ENCODE data around the gene SHF. TPM values are rescaled to one million over a fixed set of nuclear protein-coding genes. Genes with fewer than 3 reads are reported as not detected.
A peak's percentile ranks its signal among the peaks of the same experiment; 100 is the strongest.
"Not testable (repeated sequence)": the region's sequence is repeated elsewhere in the genome, so short reads cannot be mapped to it uniquely, and the experiment has no call there.

The SHF gene
- total RNA-seq, 6 donors from 2014 or later, result 1.4 to 8.0 (median 5.1) TPM

DNA sequence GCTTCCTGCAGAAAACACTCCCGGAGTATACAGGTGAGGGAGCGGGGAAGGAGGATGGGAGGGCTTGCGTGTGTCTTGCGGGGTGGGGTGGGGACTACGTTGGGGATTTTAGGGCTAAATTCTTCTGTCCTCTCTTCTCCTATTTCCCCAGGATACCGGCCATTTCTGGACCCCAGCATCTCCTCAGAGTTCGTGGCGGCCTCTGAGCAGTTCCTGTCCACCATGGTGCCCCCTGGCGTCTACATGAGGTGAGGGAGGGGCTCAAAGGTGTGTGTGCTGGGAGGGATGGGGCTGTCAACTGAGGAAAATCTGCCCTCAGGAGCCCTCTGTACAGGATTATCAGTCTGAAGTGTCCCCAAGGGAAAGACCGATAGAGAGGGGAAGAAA lies 51.4 kb downstream of the SHF start:
- H3K27ac ChIP-seq, result peak overlapping the region in 2 of 4 donors; percentile 31 to 64

GRCh38 chr15:45135705-45136377 lies 51.9 kb downstream of the SHF start:
- not testable (repeated sequence) for H3K9me3 ChIP-seq; H3K4me3 ChIP-seq; DNase-seq; ATAC-seq (ENCODE audit: low FRiP score in 2 of 2); H3K36me3 ChIP-seq
- H3K27me3 ChIP-seq, result peaks cover 0 to 13% (median 6%) of the 10 kb centered on the region in 4 donors
- peak overlapping the region in 2 of 4 donors; percentile 31 to 64 for H3K27ac ChIP-seq
- 27 to 32% methylated on average over 9 to 12 of the region's 37 CpGs for WGBS, 2 donors
- H3K4me1 ChIP-seq, result peaks cover 7 to 54% (median 31%) of the 10 kb centered on the region in 4 donors

More for the DNA sequence above, 51.4 kb downstream of the SHF start:
- no peak overlapping the region for H3K4me3 ChIP-seq
- H3K36me3 ChIP-seq, result peaks cover 0 to 10% (median 4%) of the 10 kb centered on the region in 4 donors
- ATAC-seq (ENCODE audit: low FRiP score in 2 of 2) (no peak), DNase-seq (no peak)
- H3K27me3 ChIP-seq, result peaks cover 0 to 13% (median 6%) of the 10 kb centered on the region in 4 donors
- no peak for TF ChIP-seq EP300 (IDR thresholded peaks at IDR 0.05)
- TF ChIP-seq, protein P1, sequence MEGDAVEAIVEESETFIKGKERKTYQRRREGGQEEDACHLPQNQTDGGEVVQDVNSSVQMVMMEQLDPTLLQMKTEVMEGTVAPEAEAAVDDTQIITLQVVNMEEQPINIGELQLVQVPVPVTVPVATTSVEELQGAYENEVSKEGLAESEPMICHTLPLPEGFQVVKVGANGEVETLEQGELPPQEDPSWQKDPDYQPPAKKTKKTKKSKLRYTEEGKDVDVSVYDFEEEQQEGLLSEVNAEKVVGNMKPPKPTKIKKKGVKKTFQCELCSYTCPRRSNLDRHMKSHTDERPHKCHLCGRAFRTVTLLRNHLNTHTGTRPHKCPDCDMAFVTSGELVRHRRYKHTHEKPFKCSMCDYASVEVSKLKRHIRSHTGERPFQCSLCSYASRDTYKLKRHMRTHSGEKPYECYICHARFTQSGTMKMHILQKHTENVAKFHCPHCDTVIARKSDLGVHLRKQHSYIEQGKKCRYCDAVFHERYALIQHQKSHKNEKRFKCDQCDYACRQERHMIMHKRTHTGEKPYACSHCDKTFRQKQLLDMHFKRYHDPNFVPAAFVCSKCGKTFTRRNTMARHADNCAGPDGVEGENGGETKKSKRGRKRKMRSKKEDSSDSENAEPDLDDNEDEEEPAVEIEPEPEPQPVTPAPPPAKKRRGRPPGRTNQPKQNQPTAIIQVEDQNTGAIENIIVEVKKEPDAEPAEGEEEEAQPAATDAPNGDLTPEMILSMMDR (IDR thresholded peaks at IDR 0.05), result no peak
- no peak for TF ChIP-seq POLR2AphosphoS5 (IDR thresholded peaks at IDR 0.05)
- TF ChIP-seq POLR2A (IDR thresholded peaks at IDR 0.05), result no peak
- H3K9me3 ChIP-seq, result no peaks in the 10 kb centered on the region
- H3K4me1 ChIP-seq, result peaks cover 7 to 58% (median 31%) of the 10 kb centered on the region in 4 donors
- WGBS, 2 donors, result 31 to 41% methylated on average over 8 to 10 of the region's 10 CpGs

DNA sequence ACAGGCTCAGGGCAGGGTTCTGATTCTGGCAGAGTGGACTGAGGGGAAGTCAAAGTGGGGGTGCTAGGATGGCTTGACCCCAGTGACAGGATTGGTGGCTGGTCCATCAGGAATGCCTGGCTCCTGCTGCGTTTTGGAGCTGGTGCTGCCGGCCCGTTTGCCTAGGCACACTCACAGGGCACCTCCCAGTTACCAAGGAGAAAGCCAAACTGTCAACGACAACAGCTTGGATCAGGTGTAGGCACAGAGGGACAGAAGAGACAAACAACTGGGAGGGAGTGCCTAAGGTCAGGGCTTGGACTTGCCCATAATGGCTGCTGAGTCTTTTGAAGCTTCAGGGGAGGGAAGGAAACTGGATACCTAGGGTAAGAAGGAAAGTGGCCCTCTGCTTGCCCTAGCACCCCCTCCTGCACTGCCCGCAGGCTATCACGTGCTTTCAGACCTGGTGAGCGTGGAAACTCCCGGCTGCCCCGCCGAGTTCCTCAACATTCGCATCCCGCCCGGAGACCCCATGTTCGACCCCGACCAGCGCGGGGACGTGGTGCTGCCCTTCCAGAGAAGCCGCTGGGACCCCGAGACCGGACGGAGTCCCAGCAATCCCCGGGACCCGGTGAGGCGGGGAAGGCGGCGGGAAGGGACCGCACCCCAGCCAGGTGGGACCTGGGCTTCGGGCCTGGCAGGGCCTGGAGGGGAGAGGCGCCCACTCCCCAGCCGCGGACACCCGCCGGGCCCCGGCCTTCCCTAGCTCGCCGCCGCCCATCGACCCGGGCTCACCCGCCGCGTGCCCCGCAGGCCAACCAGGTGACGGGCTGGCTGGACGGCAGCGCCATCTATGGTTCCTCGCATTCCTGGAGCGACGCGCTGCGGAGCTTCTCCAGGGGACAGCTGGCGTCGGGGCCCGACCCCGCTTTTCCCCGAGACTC lies 52.8 kb downstream of the SHF start:
- Histone ChIP-seq H3K4me3 (peak overlapping the region in 2 of 4 donors; percentile 20 to 34), H3K27me3 (peaks cover 0 to 16% (median 7%) of the 10 kb centered on the region in 4 donors), H3K36me3 (no peaks in the 10 kb centered on the region), H3K27ac (peak overlapping the region in 3 of 4 donors; percentile 18 to 91 (median 60)), H3K4me1 (peaks cover 7 to 45% (median 31%) of the 10 kb centered on the region in 4 donors), H3K9me3 (no peaks in the 10 kb centered on the region)
- peak; percentile 56 to 86 for DNase-seq
- TF ChIP-seq POLR2A (IDR thresholded peaks at IDR 0.05), result peak in 1 of 4 donors; percentile 33
- no peak for TF ChIP-seq POLR2AphosphoS5 (IDR thresholded peaks at IDR 0.05)
- 11 to 21% methylated on average over 3 to 22 of the region's 57 CpGs for WGBS, 2 donors
- peak in 1 of 2 donors; percentile 39 for ATAC-seq (ENCODE audit: low FRiP score in 2 of 2)

DNA sequence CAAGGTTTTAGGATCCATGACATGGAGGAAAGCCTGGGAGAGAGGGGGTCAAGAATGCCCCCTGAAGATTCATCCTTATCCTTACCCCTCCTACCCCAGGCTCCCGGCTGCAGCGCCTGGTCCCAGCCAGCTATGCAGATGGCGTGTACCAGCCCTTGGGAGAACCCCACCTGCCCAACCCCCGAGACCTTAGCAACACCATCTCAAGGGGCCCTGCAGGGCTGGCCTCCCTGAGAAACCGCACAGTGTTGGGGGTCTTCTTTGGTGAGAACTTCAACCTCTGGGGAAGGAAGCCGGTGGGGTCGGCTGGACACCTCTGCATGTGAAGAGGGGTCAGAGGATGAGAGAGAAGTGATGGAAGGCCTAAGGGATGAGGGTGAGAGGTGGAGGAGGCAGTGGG lies 53.7 kb downstream of the SHF start:
- DNase-seq, result peak in 1 of 2 donors; percentile 32
- peaks cover 0 to 24% (median 11%) of the 10 kb centered on the region in 4 donors for H3K27me3 ChIP-seq
- 89% methylated on average over 6 to 7 of the region's 7 CpGs for whole genome bisulfite sequencing, 2 donors
- no peak for ATAC-seq (ENCODE audit: low FRiP score in 2 of 2)
- H3K36me3 ChIP-seq, result no peaks in the 10 kb centered on the region
- H3K27ac ChIP-seq, result peak overlapping the region in 2 of 4 donors; percentile 60 to 91
- TF ChIP-seq POLR2AphosphoS5 (IDR thresholded peaks at IDR 0.05), result no peak
- peaks cover 10 to 51% (median 32%) of the 10 kb centered on the region in 4 donors for H3K4me1 ChIP-seq
- no peaks in the 10 kb centered on the region for H3K9me3 ChIP-seq
- peak overlapping the region in 2 of 4 donors; percentile 6 to 34 for H3K4me3 ChIP-seq

- 59 to 66% methylated on average over 5 of the region's 5 CpGs for WGBS, 2 donors
- H3K36me3 ChIP-seq, result no peaks in the 10 kb centered on the region
- ATAC-seq (ENCODE audit: low FRiP score in 2 of 2) (no peak), DNase-seq (peak in 1 of 2 donors; percentile 71)
- H3K9me3 ChIP-seq, result no peaks in the 10 kb centered on the region
- H3K4me1 ChIP-seq, result peaks cover 10 to 51% (median 30%) of the 10 kb centered on the region in 4 donors
- no peak for TF ChIP-seq POLR2AphosphoS5 (IDR thresholded peaks at IDR 0.05)
- TF ChIP-seq EP300 (IDR thresholded peaks at IDR 0.05), result no peak
- TF ChIP-seq, protein P1 (IDR thresholded peaks at IDR 0.05), result no peak
- TF ChIP-seq POLR2A (IDR thresholded peaks at IDR 0.05), result no peak
- peak overlapping the region in 2 of 4 donors; percentile 60 to 91 for H3K27ac ChIP-seq
- peak overlapping the region in 1 of 4 donors; percentile 34 for H3K4me3 ChIP-seq
- H3K27me3 ChIP-seq, result peaks cover 0 to 29% (median 11%) of the 10 kb centered on the region in 4 donors
Measured at GRCh38 chr15:45133561-45133920, 54.2 kb downstream of the SHF start.
